ENCODE results near the gene NHLRC4.

The NHLRC4 gene

GRCh38 chr16:527015-527903, 39.5 kb upstream of the NHLRC4 start, which contains the start of gene CAPN15:
TSS of gene CAPN15 (plus strand) at chr16:527712. CDS start at chr16:546839, 19,127 bp downstream.
- H3K4me1 Mint-ChIP-seq, result peaks cover 65% of the 10 kb centered on the region
- no peaks in the 10 kb centered on the region for H3K9me3 Mint-ChIP-seq
- ATAC-seq, result peak; percentile 79
- peak; percentile 89 to 91 for DNase-seq
- H3K27me3 Mint-ChIP-seq, result no peaks in the 10 kb centered on the region
- H3K27ac Mint-ChIP-seq, result peak within 1 kb of the TSS; percentile 94 to 99
- peak within 1 kb of the TSS; percentile 92 to 95 for H3K4me3 Mint-ChIP-seq

- Mint-ChIP-seq H3K27ac (peak overlapping the region; percentile 93 to 94), H3K4me3 (peak overlapping the region; percentile 92 to 95), H3K4me1 (peaks cover 61% of the 10 kb centered on the region), H3K9me3 (no peaks in the 10 kb centered on the region), H3K27me3 (no peaks in the 10 kb centered on the region)
- ATAC-seq, result peak; percentile 8
- peak; percentile 49 to 59 for DNase-seq
These were observed 38.4 kb upstream of the NHLRC4 start for GRCh38 chr16:528111-529011.

GRCh38 chr16:529012-529575, 37.7 kb upstream of the NHLRC4 start:
- DNase-seq, result peak; percentile 29 to 41
- H3K27me3 Mint-ChIP-seq, result no peaks in the 10 kb centered on the region
- H3K9me3 Mint-ChIP-seq, result no peaks in the 10 kb centered on the region
- H3K4me3 Mint-ChIP-seq, result peak overlapping the region; percentile 92 to 95
- peak overlapping the region; percentile 93 to 94 for H3K27ac Mint-ChIP-seq
- peaks cover 55% of the 10 kb centered on the region for H3K4me1 Mint-ChIP-seq
- ATAC-seq, result no peak

GRCh38 chr16:530111-530817, 36.5 kb upstream of the NHLRC4 start:
- Mint-ChIP-seq H3K27ac (peak overlapping the region in 1 of 2 donors; percentile 76), H3K9me3 (no peaks in the 10 kb centered on the region), H3K27me3 (no peaks in the 10 kb centered on the region), H3K4me1 (peaks cover 43% of the 10 kb centered on the region), H3K4me3 (peak overlapping the region; percentile 29 to 54)
- ATAC-seq (no peak), DNase-seq (no peak)

- H3K4me1 Mint-ChIP-seq, result peaks cover 30% of the 10 kb centered on the region
- no peak for DNase-seq
- no peaks in the 10 kb centered on the region for H3K27me3 Mint-ChIP-seq
- ATAC-seq, result no peak
- peak overlapping the region in 1 of 2 donors; percentile 19 for H3K27ac Mint-ChIP-seq
- no peaks in the 10 kb centered on the region for H3K9me3 Mint-ChIP-seq
- H3K4me3 Mint-ChIP-seq, result no peak overlapping the region
These were observed 35.2 kb upstream of the NHLRC4 start for GRCh38 chr16:531494-532125.

GRCh38 chr16:533391-534123, 33.2 kb upstream of the NHLRC4 start:
- Mint-ChIP-seq H3K27me3 (no peaks in the 10 kb centered on the region), H3K4me1 (peaks cover 29% of the 10 kb centered on the region), H3K4me3 (no peak overlapping the region), H3K27ac (peak overlapping the region in 1 of 2 donors; percentile 48), H3K9me3 (no peaks in the 10 kb centered on the region)
- ATAC-seq (no peak), DNase-seq (no peak)

- DNase-seq (no peak), ATAC-seq (peak; percentile 24)
- H3K27me3 Mint-ChIP-seq, result no peaks in the 10 kb centered on the region
- peak overlapping the region in 1 of 2 donors; percentile 48 for H3K27ac Mint-ChIP-seq
- no peaks in the 10 kb centered on the region for H3K9me3 Mint-ChIP-seq
- H3K4me1 Mint-ChIP-seq, result peaks cover 23% of the 10 kb centered on the region
- H3K4me3 Mint-ChIP-seq, result no peak overlapping the region
These were observed 32.7 kb upstream of the NHLRC4 start for GRCh38 chr16:534135-534534.

GRCh38 chr16:534856-535445, 31.9 kb upstream of the NHLRC4 start:
- Mint-ChIP-seq H3K27me3 (no peaks in the 10 kb centered on the region), H3K9me3 (no peaks in the 10 kb centered on the region), H3K27ac (peak overlapping the region in 1 of 2 donors; percentile 66), H3K4me1 (peaks cover 15% of the 10 kb centered on the region), H3K4me3 (no peak overlapping the region)
- no peak for DNase-seq
- ATAC-seq, result no peak

GRCh38 chr16:535446-536405, 31.1 kb upstream of the NHLRC4 start:
- Mint-ChIP-seq H3K9me3 (no peaks in the 10 kb centered on the region), H3K27ac (no peak overlapping the region), H3K4me1 (peaks cover 8% of the 10 kb centered on the region), H3K4me3 (no peak overlapping the region), H3K27me3 (no peaks in the 10 kb centered on the region)
- no peak for ATAC-seq
- no peak for DNase-seq

GRCh38 chr16:536746-537145, 30.1 kb upstream of the NHLRC4 start:
- H3K4me1 Mint-ChIP-seq, result peaks cover 8% of the 10 kb centered on the region
- H3K27me3 Mint-ChIP-seq, result no peaks in the 10 kb centered on the region
- H3K9me3 Mint-ChIP-seq, result no peaks in the 10 kb centered on the region
- no peak for DNase-seq
- no peak overlapping the region for H3K4me3 Mint-ChIP-seq
- no peak overlapping the region for H3K27ac Mint-ChIP-seq
- ATAC-seq, result no peak

- no peak for ATAC-seq
These were observed 29.1 kb upstream of the NHLRC4 start for GRCh38 chr16:537415-538335.

GRCh38 chr16:539901-540530, 26.8 kb upstream of the NHLRC4 start:
- peak; percentile 55 for ATAC-seq

More at GRCh38 chr16:537415-538335, 29.1 kb upstream of the NHLRC4 start:
- no peaks in the 10 kb centered on the region for H3K9me3 Mint-ChIP-seq
- no peak for DNase-seq
- peaks cover 8% of the 10 kb centered on the region for H3K4me1 Mint-ChIP-seq
- H3K27ac Mint-ChIP-seq, result no peak overlapping the region
- H3K4me3 Mint-ChIP-seq, result no peak overlapping the region
- no peaks in the 10 kb centered on the region for H3K27me3 Mint-ChIP-seq

More at GRCh38 chr16:539901-540530, 26.8 kb upstream of the NHLRC4 start:
- Mint-ChIP-seq H3K4me3 (no peak overlapping the region), H3K27me3 (no peaks in the 10 kb centered on the region), H3K4me1 (peaks cover 4% of the 10 kb centered on the region), H3K9me3 (no peaks in the 10 kb centered on the region), H3K27ac (no peak overlapping the region)
- no peak for DNase-seq
